Colon (tissue), 2 donors: ENCODE data around the gene GPR183.
A peak's percentile ranks its signal among the peaks of the same experiment; 100 is the strongest.
"Not testable (repeated sequence)": the region's sequence is repeated elsewhere in the genome, so short reads cannot be mapped to it uniquely, and the experiment has no call there.

Source experiments
- FAIRE-seq: peaks from 2 replicates; lab custom pipeline; 2012; peaks lifted over from hg19 to GRCh38; lab: Jason Lieb, UNC
- donor health status: control.
- donor health status: control.

The GPR183 gene

GRCh38 chr13:99269627-99270241 is 37.5 kb downstream of the GPR183 start:
- FAIRE-seq, result peak; percentile 10

GRCh38 chr13:99268822-99269221 is 38.4 kb downstream of the GPR183 start:
- FAIRE-seq, result no peak

- no peak for FAIRE-seq
Measured at GRCh38 chr13:99267927-99268326, 39.3 kb downstream of the GPR183 start.

GRCh38 chr13:99266827-99267226 is 40.4 kb downstream of the GPR183 start:
- FAIRE-seq, result no peak

- FAIRE-seq, result peak; percentile 90
Measured at GRCh38 chr13:99265821-99266426, 41.3 kb downstream of the GPR183 start.

GRCh38 chr13:99265162-99265800 is 41.9 kb downstream of the GPR183 start:
- no peak for FAIRE-seq

- FAIRE-seq, result no peak
Measured at GRCh38 chr13:99264051-99264450, 43.1 kb downstream of the GPR183 start.

- no peak for FAIRE-seq
Measured at GRCh38 chr13:99263126-99263785, 43.9 kb downstream of the GPR183 start.

GRCh38 chr13:99261059-99261458 is 46.1 kb downstream of the GPR183 start:
- FAIRE-seq, result no peak

GRCh38 chr13:99260216-99260615 is 47.0 kb downstream of the GPR183 start:
- FAIRE-seq, result no peak

GRCh38 chr13:99258946-99259345 is 48.3 kb downstream of the GPR183 start:
- peak; percentile 31 for FAIRE-seq

- FAIRE-seq, result no peak
Measured at GRCh38 chr13:99258210-99258860, 48.9 kb downstream of the GPR183 start, which contains the start of gene GPR18. Gene GPR18, minus strand, starts transcription at chr13:99258379. Its CDS starts 2,507 bp downstream, at chr13:99255872.

- FAIRE-seq, result no peak
Measured at GRCh38 chr13:99257291-99257690, 49.9 kb downstream of the GPR183 start.

GRCh38 chr13:99256709-99257108 is 50.5 kb downstream of the GPR183 start:
- no peak for FAIRE-seq

- no peak for FAIRE-seq
Measured at GRCh38 chr13:99256283-99256682, 50.9 kb downstream of the GPR183 start.

GRCh38 chr13:99255271-99255670 is 51.9 kb downstream of the GPR183 start:
- no peak for FAIRE-seq

GRCh38 chr13:99254830-99255229 is 52.4 kb downstream of the GPR183 start:
- FAIRE-seq, result no peak

GRCh38 chr13:99251921-99252320 is 55.3 kb downstream of the GPR183 start:
- no peak for FAIRE-seq

- FAIRE-seq, result no peak
Measured at GRCh38 chr13:99250982-99251825, 56.0 kb downstream of the GPR183 start.

GRCh38 chr13:99249606-99250005 is 57.6 kb downstream of the GPR183 start:
- not testable (repeated sequence) for FAIRE-seq

GRCh38 chr13:99249178-99249577 is 58.0 kb downstream of the GPR183 start:
- FAIRE-seq, result not testable (repeated sequence)
